Effector CD8-positive, alpha-beta T cell (primary cell): ENCODE results near the gene ZNF101.
"Not testable (repeated sequence)": the region's sequence is repeated elsewhere in the genome, so short reads cannot be mapped to it uniquely, and the experiment has no call there.

Source experiments
- DNase-seq: peaks from one replicate; lab custom pipeline; 2025; lab: John Stamatoyannopoulos, UW

Gene ZNF101

GRCh38 chr19:19661675-19662251 is 6.9 kb upstream of the ZNF101 start:
- no peak for DNase-seq

- DNase-seq: no peak
Measured at GRCh38 chr19:19662344-19662743, 6.3 kb upstream of the ZNF101 start.

GRCh38 chr19:19662871-19663255 is 5.8 kb upstream of the ZNF101 start:
- no peak for DNase-seq

GRCh38 chr19:19663256-19664120 is 5.2 kb upstream of the ZNF101 start, which contains the start of gene ATP13A1:
Gene ATP13A1, minus strand, starts transcription at chr19:19663676. Its CDS starts 10 bp downstream, at chr19:19663666.
- DNase-seq: peak; percentile 86

GRCh38 chr19:19665420-19665948 is 3.2 kb upstream of the ZNF101 start:
- DNase-seq: not testable (repeated sequence)

- DNase-seq: no peak
Measured at GRCh38 chr19:19670070-19670551, 1.5 kb downstream of the ZNF101 start.

- no peak for DNase-seq
Measured at GRCh38 chr19:19672816-19673215, 4.2 kb downstream of the ZNF101 start.

GRCh38 chr19:19674315-19674714 is 5.7 kb downstream of the ZNF101 start:
- DNase-seq: no peak

- DNase-seq: no peak
Measured at GRCh38 chr19:19677579-19677978, 8.9 kb downstream of the ZNF101 start.

- no peak for DNase-seq
Measured at GRCh38 chr19:19679176-19680073, 10.8 kb downstream of the ZNF101 start.

- not testable (repeated sequence) for DNase-seq
Measured at GRCh38 chr19:19686119-19686518, 17.5 kb downstream of the ZNF101 start.

- DNase-seq: no peak
Measured at GRCh38 chr19:19686580-19686979, 17.9 kb downstream of the ZNF101 start.

- DNase-seq: no peak
Measured at GRCh38 chr19:19687090-19687489, 18.5 kb downstream of the ZNF101 start.

- DNase-seq: not testable (repeated sequence)
Measured at GRCh38 chr19:19689023-19689422, 20.4 kb downstream of the ZNF101 start.

- no peak for DNase-seq
Measured at GRCh38 chr19:19691683-19692082, 23.0 kb downstream of the ZNF101 start.

GRCh38 chr19:19696386-19696785 is 27.7 kb downstream of the ZNF101 start:
- DNase-seq: no peak

- DNase-seq: no peak
Measured at GRCh38 chr19:19697589-19697988, 28.9 kb downstream of the ZNF101 start.

GRCh38 chr19:19700493-19700892 is 31.9 kb downstream of the ZNF101 start:
- not testable (repeated sequence) for DNase-seq

- no peak for DNase-seq
Measured at GRCh38 chr19:19704836-19705235, 36.2 kb downstream of the ZNF101 start.

GRCh38 chr19:19710506-19710905 is 41.9 kb downstream of the ZNF101 start:
- DNase-seq: no peak

GRCh38 chr19:19711306-19711933 is 42.8 kb downstream of the ZNF101 start:
- DNase-seq: no peak
